Measurements from ENCODE around the gene SERPINB2.
A peak's percentile ranks its signal among the peaks of the same experiment; 100 is the strongest.

The SERPINB2 gene, protein sequence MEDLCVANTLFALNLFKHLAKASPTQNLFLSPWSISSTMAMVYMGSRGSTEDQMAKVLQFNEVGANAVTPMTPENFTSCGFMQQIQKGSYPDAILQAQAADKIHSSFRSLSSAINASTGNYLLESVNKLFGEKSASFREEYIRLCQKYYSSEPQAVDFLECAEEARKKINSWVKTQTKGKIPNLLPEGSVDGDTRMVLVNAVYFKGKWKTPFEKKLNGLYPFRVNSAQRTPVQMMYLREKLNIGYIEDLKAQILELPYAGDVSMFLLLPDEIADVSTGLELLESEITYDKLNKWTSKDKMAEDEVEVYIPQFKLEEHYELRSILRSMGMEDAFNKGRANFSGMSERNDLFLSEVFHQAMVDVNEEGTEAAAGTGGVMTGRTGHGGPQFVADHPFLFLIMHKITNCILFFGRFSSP

GRCh38 chr18:63887424-63887823, at the start of gene SERPINB2:
SERPINB2 (plus strand) TSS chr18:63887705; CDS start chr18:63891445, 3,740 bp downstream.
- TF ChIP-seq, protein P1, sequence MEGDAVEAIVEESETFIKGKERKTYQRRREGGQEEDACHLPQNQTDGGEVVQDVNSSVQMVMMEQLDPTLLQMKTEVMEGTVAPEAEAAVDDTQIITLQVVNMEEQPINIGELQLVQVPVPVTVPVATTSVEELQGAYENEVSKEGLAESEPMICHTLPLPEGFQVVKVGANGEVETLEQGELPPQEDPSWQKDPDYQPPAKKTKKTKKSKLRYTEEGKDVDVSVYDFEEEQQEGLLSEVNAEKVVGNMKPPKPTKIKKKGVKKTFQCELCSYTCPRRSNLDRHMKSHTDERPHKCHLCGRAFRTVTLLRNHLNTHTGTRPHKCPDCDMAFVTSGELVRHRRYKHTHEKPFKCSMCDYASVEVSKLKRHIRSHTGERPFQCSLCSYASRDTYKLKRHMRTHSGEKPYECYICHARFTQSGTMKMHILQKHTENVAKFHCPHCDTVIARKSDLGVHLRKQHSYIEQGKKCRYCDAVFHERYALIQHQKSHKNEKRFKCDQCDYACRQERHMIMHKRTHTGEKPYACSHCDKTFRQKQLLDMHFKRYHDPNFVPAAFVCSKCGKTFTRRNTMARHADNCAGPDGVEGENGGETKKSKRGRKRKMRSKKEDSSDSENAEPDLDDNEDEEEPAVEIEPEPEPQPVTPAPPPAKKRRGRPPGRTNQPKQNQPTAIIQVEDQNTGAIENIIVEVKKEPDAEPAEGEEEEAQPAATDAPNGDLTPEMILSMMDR (conservative IDR thresholded peaks at IDR 0.05; ENCODE audit: low read length), result no peak
- TF ChIP-seq EZH2phosphoT487 (IDR thresholded peaks at IDR 0.05; ENCODE audit: borderline replicate concordance), result no peak
- Histone ChIP-seq H3K4me1 (ENCODE audit: insufficient read depth, low read length, poor library complexity, severe bottlenecking) (no peaks in the 10 kb centered on the region), H3K79me2 (ENCODE audit: insufficient read depth, low read length) (no peaks in the 10 kb centered on the region), H2AFZ (ENCODE audit: low read length) (no peak within 1 kb of the TSS), H3K4me2 (ENCODE audit: low read depth, low read length, poor library complexity, severe bottlenecking) (no peak within 1 kb of the TSS), H3K9me2 (replicated peaks; ENCODE audit: low read depth, low read length) (no peaks in the 10 kb centered on the region), H3K9ac (ENCODE audit: low read depth, low read length, poor library complexity, severe bottlenecking) (no peak within 1 kb of the TSS), H3K4me3 (ENCODE audit: low read length, poor library complexity, severe bottlenecking) (no peak within 1 kb of the TSS), H3K27me3 (ENCODE audit: insufficient read depth, low read length, poor library complexity, severe bottlenecking) (no peaks in the 10 kb centered on the region), H3K9me3 (ENCODE audit: insufficient read depth, low read depth, low read length) (no peaks in the 10 kb centered on the region), H4K20me1 (ENCODE audit: insufficient read depth, low read length, poor library complexity, severe bottlenecking) (no peaks in the 10 kb centered on the region), H3F3A (ENCODE audit: low read depth) (no peaks in the 10 kb centered on the region), H3K36me3 (ENCODE audit: insufficient read depth, low read length) (no peaks in the 10 kb centered on the region)

DNA sequence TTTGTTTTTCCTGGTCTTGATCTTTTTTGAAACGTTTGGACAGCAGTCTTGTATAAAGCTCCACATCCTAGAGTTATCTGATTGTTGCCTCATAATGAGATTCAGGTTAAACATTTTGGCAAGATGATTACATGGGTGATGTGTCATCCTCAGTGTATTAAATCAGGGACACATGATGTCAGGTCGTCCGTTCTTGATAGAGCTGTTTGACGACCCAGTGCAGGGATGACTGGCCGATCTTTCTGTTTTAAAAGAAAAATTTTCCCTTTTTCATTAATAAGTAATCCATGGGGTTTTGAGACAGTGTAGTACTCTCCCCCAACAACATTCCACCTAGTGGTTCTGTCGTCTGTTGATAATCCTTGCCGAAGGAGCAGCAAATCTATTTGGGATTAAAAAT, 44.5 kb upstream of the SERPINB2 start:
- Histone ChIP-seq H4K20me1 (ENCODE audit: insufficient read depth, low read length, poor library complexity, severe bottlenecking) (no peaks in the 10 kb centered on the region), H3K36me3 (ENCODE audit: insufficient read depth, low read length) (no peaks in the 10 kb centered on the region), H3K9ac (ENCODE audit: low read depth, low read length, poor library complexity, severe bottlenecking) (no peak overlapping the region), H3K79me2 (ENCODE audit: insufficient read depth, low read length) (no peaks in the 10 kb centered on the region), H2AFZ (ENCODE audit: low read length) (no peak overlapping the region), H3K27me3 (ENCODE audit: insufficient read depth, low read length, poor library complexity, severe bottlenecking) (peaks cover 3% of the 10 kb centered on the region), H3K9me3 (ENCODE audit: insufficient read depth, low read depth, low read length) (no peaks in the 10 kb centered on the region), H3K4me1 (ENCODE audit: insufficient read depth, low read length, poor library complexity, severe bottlenecking) (no peaks in the 10 kb centered on the region), H3K4me3 (ENCODE audit: low read length, poor library complexity, severe bottlenecking) (no peak overlapping the region), H3K4me2 (ENCODE audit: low read depth, low read length, poor library complexity, severe bottlenecking) (no peak overlapping the region), H3K9me2 (replicated peaks; ENCODE audit: low read depth, low read length) (no peaks in the 10 kb centered on the region), H3F3A (ENCODE audit: low read depth) (no peaks in the 10 kb centered on the region)
- TF ChIP-seq, protein P1 (conservative IDR thresholded peaks at IDR 0.05; ENCODE audit: low read length), result no peak

- Histone ChIP-seq H3K36me3 (ENCODE audit: insufficient read depth, low read length) (no peaks in the 10 kb centered on the region), H3K4me3 (ENCODE audit: low read length, poor library complexity, severe bottlenecking) (no peak overlapping the region), H3F3A (ENCODE audit: low read depth) (no peaks in the 10 kb centered on the region), H3K9me2 (replicated peaks; ENCODE audit: low read depth, low read length) (no peaks in the 10 kb centered on the region), H3K79me2 (ENCODE audit: insufficient read depth, low read length) (no peaks in the 10 kb centered on the region), H3K9me3 (ENCODE audit: insufficient read depth, low read depth, low read length) (no peaks in the 10 kb centered on the region), H3K9ac (ENCODE audit: low read depth, low read length, poor library complexity, severe bottlenecking) (no peak overlapping the region), H3K4me1 (ENCODE audit: insufficient read depth, low read length, poor library complexity, severe bottlenecking) (no peaks in the 10 kb centered on the region), H3K27me3 (ENCODE audit: insufficient read depth, low read length, poor library complexity, severe bottlenecking) (peaks cover 3% of the 10 kb centered on the region), H2AFZ (ENCODE audit: low read length) (no peak overlapping the region), H3K4me2 (ENCODE audit: low read depth, low read length, poor library complexity, severe bottlenecking) (no peak overlapping the region), H4K20me1 (ENCODE audit: insufficient read depth, low read length, poor library complexity, severe bottlenecking) (no peaks in the 10 kb centered on the region)
- no peak for TF ChIP-seq EZH2phosphoT487 (IDR thresholded peaks at IDR 0.05; ENCODE audit: borderline replicate concordance)
- TF ChIP-seq, protein P1 (conservative IDR thresholded peaks at IDR 0.05; ENCODE audit: low read length), result peak; percentile 68
These were observed 43.3 kb upstream of the SERPINB2 start for GRCh38 chr18:63844254-63844653.

All from Loucy (cell line).